Prostate gland (tissue), 2 donors: ENCODE results near the gene ZBTB7C.

Source experiments
- CTCF ChIP-seq, 4 experiments: fragments of 200-600 bp in 2 of 4; fragments of 450-650 bp in 2 of 4; sonication (generic) in 2 of 4; IDR thresholded peaks; 1 replicate in 3 of 4; 2 replicates in 1 of 4; pipeline ENCODE4 v1.5.1; 2016 to 2019; ENCODE audit warnings: antibody characterized with exemption in 4 of 4, mild to moderate bottlenecking in 2 of 4, moderate library complexity in 2 of 4
- POLR2A ChIP-seq: fragments of 450-650 bp; IDR thresholded peaks from one replicate; pipeline ENCODE4 v1.6.1; 2016; ENCODE audit warnings: antibody characterized with exemption, mild to moderate bottlenecking

DNA sequence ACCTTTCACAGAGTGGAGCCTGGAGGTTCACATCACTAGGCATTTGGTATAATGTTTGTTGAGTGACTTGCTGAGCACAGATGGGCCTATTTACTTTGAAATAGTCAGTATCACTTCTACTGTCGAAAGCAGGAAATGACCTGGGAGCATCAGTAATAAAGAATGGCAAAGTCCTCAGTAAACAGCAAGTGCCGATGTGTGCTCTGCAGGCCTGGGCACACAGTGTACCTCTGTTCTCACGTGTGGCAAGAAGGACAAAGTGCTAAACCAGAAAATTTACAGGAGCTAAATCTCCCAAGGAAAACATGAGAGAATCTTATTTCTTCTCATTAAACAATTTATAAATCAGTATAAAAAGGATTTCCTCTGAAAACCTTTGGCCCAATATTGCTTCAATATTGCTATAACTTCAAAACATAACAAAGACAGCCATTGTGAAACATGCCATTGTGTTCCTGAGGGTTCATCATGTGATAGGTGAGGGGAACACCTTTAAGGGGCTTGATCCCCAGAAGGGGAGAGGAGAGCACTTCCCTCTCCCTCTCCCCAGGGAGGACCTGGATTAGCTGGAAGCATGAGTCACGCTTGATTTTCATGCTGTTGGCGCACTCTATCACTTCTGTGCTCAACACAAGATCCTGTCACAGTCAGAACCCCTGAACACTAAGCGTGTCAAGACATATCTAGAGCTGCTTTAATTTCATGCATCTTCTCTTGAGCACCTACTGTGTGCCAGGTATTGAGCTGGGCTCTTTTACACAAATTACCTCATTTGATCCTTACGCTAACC, 347.2 kb downstream of the ZBTB7C start:
- TF ChIP-seq CTCF (IDR thresholded peaks at IDR 0.05) (no peak), POLR2A (no peak)
